ENCODE results near the gene CPEB4.

The CPEB4 gene

DNA sequence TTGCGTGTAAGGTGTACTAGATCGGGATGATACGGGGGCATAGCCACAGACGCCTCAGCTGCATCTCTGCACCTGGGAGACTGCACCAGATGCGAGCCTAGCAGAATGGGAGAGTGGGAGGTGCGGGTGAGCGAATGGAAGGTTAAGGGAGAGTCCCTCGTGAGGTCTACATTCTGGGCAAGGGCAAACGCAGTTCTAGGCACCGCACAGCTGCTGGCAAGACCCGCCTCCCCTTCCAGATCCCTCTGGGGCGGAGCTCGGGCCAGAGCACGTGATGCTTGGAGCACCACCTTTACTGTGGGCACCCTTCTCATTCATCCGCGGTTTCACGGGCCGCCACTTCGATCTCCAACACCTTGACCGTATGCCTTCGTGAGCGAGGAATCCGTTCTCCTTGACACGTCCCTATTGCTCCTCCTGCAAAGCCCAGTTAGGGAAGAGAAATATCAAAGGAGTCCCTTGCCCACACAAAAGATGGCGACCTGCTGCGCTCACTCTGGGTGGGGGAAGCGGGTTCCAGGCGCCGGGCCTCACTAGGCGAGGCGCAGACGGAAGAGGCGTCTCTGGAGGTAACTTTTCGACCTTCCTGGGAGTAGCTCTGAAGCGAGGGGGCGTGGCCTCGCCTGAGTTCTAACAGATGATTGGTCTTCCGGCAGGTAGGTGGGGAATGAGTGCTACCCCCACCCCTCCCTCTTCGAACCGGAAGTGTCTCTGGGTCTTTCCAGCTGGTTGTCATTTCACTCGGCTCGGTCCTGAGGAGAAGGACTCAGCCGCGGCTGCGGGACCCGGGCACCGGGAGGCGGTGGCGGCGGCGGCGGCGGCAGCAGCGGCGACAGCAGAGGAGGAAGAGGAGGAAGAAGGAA, at the start of gene CPEB4:
TSS of gene CPEB4 (plus strand) at position 740 of the 863 bp plus-strand sequence. CDS start 1,385 bp downstream, outside the sequence.
- DNase-seq = peak; percentile 99

DNA sequence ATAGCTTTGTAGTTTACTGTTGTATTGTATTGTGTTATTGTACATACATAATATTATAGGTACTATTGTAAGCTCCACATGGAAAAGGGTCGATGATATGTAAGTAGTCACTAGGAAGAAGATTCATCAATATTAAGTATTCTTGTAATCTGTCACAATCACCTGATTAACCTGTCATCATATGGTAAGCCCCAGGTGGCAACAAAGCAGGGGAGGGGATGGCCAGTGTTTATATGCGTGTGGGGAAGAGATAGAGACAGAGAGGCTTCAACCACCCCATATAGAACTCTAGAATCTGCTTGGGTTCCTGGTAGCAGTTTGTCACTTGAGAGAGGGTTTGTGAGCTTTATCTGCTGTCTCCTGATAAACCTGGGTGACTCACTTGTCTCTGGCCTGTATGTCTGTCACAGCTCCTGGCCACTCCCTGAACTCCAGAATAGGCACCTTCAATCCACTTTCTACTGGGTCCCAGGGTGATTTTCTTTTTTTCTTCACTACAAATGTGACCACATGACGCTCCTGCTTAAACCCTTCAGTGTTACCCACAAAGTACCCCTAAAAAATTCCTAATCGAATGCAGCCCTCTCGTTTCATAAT, 48.9 kb upstream of the CPEB4 start:
- DNase-seq = no peak

DNA sequence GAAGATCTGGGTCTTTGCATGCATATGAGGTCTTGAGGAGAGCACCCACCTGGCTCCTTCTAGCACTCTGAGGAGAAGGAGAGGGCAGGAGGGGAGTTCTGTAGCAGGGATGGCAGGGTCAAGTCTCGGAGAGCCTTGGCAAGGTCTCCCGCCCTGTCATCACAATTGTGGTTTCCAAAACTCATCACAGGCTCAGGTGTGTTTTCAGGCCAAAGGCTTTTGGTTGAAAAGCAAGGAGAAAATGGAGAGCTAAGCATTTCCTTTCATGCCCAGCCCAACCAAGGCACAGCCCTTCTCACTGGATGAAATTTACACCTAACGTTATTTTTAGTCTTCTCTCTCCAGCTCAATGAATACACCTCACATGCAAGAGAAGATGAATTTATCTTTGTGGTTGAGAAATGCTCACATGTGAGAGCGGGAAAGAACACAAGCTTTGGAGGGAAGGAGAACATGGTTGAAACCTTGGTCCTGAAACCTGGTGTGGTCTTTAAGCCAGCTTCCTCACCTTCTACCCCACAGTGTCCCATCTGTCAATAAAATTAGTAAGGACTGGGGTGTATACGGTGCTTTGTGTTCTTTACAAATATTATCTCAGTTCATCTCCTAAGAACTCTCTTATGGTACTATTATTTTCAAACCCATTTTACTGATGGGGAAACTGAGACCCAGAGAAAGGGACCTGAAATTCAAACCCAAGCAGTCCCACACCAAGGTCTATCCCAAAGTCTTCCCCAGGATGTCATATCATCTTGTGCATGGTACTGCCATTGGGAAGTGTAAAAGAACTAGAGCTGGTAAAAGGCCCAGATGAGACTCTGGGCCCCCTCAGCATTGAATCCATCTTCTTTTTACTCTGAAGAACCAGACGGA, 47.8 kb upstream of the CPEB4 start:
- no peak for DNase-seq

DNA sequence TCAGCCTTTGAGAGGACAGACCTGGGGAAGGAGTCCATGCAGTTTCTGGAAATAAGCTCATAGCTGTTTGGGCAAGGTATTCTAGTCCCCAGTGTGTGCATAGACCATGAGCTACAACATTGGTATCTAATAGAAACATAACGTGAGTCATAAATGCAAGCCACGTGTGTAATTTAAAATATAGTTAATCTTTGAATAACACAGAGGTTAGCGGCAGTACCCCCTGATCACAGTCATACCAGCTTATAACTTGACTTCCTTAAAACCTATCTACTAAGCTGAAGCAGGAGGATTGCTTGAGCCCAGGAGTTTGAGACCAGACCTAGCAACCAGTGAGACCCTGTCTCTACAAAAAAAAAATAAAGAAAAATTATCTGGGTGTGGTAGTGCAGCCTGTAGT, 46.4 kb upstream of the CPEB4 start:
- DNase-seq = no peak

DNA sequence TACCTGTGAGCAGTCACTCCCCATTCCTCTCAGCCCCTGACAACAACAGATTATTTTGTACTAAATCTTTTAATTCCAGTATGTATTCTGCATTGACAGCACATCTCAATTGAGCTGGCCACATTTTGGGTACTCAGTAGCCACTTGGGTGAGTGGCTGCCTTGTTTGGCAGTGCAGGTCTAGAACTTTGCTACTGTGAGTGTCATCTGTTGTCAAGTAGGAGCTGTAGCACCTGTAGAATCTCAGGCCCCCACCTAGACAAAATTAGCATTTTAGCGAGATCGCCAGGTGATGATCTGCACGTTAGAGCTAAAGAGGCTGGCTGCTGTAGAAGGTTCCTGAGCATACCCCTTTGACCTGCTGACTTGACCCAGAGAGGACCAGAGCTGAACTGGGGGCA, 44.4 kb upstream of the CPEB4 start:
- DNase-seq = no peak

DNA sequence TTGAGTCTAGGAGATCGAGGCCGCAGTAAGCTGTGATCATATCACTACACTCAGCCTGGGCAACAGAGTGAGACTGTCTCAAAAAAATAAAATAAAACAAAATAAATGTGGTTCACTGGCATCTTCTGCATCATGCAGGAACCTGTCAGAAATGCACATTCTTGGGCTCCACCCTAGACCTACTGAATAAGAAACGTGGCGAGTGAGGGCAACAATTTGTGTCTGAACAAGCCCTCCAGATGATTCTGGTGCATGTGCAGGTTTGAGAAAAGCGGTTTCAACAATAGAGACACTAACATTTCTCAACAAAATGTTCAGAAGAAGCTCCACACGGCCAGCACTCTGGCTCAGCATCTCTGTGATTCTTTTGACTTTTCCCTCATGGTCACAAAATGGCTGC, 42.8 kb upstream of the CPEB4 start:
- DNase-seq = no peak

DNA sequence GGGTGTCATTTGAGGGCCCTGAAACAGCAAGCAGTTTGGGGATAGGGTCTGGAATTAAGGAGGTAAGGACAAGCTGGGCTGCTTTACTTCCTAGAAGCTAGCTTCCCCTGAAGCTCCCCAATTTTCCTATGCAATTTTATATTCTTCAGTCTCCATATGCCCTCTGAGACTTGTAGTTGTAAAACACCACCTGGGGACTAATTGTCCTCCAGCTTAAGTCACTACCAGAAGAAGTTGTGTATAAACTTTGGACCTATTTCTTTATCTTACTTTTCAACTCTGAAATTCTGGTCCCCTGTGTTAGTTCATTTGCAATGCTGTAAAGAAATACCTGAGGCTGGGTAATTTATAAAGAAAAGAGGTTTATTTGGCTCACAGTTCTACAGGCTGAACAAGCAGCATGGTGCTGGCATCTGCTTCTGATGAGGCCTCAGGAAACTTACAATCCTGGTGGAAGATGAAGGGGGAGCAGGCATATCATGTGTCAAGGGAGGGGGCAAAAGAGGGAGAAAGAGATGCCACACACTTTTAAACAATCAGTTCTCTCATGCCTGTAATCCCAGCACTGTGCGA, 41.1 kb upstream of the CPEB4 start:
- no peak for DNase-seq

DNA sequence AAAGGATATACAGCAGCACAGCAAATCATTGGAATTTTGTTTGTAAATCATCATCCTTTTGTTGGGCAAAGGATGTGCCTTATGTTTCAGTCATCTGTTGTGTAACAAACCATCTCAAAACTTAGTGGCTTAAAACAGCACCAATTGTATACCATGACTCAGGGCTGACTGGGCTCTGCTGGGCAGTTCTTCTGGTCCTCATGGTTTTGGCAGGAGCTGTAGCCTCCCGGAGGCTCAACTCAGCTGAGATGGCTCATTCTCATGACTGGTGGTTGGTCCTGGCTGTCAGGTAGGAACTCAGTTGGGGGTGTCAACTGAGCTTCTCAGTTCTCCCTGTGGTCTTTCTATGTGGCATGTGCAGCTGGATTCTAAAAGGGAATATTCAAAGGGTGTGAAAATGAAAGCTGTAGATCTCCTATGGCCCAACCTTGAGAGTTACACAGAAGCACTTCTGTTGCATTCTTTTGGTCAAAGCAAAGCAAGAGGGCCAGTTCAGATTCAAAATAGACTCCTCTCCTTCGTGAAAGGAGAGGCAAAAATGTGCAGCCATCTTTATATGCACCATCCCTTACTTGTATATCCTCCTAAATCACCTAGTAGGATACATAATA, 39.1 kb upstream of the CPEB4 start:
- no peak for DNase-seq

DNA sequence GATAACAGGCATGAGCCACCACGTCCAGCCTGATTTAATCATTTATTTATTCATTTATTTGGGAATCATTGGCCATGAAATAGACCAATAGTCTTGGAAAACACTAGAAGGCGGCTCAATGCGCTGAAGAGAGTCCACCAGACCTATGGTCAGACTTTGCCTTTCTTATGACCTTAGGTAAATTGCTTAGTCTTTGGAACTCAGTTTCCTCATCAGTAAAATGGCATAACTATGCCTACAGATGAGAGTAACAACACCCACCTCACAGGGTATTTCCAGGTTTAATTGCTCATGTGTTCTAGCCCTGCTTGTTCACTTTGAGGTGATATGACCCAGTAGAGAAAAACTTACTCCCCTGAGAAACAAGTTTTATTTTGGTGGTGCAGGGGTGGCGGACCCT, 38.2 kb upstream of the CPEB4 start:
- DNase-seq = no peak

DNA sequence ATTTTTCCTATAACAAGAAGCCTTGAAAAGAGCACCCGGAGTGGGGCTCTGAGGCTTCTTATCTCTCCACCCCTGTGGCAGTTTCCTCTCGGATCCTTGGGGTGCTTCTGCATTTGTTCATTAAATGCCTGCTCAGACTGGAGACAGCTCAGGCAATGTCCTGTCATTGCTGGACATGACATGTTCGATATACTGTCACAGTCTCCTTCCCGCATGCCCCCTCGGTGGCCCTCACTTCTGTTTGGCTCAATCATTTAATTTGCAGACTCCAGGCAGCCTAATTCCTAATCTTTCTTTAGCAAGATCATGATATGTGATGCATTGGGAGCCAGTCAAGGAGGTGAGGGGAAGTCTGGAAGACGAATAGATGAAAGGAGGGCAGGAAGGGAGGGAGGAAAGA, 37.5 kb upstream of the CPEB4 start:
- DNase-seq = no peak

DNA sequence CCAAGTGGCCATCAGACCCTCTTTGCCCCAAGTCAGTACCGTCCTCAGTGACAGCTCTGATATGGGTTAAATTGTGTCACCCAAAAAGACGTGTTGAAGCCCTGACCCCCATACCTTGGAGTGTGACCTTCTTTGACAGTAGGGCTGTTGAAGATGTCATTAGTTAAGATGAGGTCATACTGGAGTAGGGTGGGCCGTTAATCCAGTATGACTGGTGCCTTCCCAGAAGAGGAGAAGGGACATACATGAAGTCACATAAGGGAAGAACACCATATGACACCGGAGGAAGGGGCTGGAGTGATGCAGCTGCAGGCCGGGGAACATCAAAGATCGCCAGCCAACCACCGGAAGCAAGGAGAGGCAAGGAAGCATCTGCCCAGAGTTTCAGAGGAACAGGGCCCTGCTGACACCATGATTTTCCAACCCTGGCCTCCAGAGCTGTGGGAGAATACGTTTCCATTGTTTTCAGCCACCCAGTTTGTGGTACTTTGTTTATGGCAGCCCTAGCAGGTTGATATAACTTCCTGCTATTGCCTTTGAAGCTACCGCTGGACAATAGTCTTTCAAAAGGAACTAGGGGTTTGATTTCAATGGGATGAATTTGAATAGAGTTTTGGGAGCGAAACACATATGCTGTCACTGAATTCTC, 36.4 kb upstream of the CPEB4 start:
- DNase-seq = peak; percentile 35

DNA sequence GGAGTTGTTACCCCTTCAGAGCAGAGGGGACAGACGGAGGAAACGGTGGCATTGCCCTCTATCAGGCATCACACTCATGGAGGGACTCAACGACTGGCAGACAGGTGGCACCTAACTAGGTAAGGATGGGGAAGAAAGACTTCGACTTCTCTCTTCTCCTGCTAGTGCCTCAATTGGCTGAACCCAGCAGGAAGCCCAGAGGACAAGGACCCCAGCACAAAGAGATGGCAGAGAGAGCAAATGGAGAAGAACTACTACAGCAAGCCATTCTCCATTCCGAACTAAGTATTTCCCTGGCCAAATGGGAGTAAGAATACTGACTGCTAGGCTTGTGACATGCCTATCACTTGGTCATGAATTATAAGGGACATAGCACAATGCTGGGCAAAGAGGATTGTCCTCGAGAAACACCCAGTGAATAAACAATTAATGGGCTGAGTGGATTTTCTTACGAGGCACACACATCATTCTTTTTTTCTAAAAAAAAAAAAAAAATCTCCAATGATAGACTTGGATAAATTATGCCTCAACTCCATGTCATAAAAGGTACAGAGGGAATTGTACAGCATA, 35.3 kb upstream of the CPEB4 start:
- no peak for DNase-seq

DNA sequence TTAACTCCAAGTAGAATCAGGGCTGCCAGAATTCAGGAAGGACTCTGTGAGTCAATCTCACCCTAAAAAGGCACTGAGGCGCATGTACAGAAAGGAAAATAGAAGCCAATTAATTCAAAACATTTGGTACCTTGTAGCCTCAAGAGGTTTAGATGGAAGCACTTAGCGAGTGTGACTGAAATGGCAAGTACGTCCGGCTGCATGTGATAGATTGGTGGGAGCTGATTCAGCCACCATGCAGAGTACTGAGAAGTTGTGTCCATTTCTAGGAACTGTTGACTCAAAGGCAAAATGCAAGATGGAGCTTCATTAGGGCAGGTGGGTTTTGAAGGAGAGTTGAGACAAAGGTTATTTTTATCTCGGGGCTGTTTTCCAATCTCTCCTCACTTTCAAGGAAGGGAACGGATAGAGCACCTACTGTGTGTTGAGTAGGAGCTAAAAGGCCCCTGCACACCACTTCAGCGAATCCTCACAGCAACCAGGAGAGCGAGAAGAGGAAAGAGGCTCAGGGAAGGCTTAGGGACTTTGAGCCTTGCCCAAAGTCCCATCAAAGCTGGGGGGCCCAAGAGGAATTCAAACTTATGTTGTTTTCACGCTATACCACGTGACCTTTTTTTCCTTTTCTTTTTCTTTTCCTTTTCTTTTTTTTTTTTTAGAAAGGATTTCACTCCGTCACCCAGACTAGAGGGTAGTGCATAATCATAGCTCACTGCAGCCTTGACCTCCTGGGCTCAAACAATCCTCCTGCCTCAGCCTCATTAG, 34.6 kb upstream of the CPEB4 start:
- DNase-seq = no peak

DNA sequence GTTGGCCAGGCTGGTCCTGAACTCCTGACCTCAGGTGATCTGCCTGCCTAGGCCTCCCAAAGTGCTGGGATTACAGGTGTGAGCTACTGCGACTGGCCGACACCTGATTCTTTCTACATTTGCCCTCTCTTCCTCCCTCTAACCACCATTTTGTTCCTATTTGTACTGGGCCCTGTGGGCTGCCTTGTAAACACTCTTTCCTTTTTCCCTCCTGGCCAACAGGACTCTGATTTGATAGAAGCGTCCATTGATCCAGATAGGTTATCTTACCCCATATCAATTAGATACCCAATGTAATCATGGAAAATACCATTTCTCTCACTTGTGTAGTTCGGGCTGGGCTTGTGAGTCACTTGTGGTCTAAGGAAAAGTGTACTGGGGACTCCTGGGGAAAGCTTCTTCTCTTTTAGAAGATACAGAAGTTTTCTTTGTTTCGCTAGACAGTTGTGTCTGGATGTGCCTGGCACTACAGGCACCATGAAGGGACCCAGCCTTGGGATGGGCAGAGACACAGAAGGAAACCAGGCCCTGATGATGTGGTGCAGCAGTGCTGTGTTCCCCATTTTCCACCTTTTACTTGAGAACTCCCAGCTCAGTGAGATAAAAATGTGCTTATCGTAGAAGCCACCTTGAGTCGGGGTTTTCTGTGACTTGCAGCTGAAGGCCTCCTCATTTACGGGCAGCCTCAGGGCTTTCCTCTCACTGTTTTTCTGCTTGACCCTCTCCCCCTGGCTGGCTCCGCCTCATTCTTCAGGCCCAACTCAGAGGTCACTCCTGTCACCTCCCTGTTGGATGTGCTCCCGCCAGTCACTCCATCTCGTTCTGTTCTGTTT, 32.8 kb upstream of the CPEB4 start:
- DNase-seq = no peak

DNA sequence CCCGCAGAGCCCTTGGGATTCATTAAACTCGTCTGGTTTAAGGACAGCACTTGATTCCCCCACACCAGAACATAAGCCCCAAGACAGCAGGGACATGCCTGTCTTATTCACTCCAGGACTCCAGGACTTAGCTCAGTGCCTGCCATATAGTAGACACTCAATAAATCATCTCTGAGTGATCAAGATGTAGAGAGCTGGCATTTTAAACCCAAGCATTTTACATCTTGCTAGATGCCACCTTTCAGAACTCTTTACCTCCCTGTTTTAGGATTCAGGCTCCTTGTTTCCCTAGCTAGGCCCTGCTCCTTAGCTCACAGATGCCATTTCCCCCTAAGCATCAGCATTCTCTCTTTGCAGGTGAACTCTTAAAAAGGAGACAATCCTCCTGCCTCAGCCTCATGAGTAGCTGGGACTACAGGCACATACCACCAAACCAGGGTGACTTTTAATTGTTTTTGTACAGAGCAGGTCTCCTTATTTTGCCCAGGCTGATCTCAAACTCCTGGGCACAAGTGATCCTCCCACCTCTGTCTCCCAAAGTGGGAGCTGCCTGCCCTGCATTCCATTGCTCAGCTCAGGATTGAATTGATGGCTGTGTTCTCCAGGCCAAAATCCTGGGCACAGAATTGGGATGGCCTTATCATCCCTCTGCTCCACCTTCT, 32.0 kb upstream of the CPEB4 start:
- DNase-seq = no peak

DNA sequence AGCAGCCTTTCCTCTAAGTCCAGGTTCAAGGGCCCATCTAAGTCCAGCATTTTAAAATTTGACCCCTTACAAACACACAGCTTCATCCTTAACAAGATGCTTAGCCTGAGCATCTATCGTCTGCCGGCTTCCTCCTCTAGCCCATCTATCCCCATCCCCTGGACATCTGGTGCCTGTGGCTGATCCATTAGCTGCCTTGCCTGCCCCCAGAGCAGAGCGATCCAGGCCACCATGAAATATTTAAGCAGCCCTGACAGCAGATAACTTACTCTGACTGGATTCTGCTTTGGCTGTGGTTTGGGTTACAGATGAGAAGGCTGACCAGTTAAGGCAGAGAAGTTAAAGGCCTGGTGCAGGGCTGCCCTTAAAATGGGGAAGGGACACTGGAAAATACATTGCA, 30.9 kb upstream of the CPEB4 start:
- no peak for DNase-seq

DNA sequence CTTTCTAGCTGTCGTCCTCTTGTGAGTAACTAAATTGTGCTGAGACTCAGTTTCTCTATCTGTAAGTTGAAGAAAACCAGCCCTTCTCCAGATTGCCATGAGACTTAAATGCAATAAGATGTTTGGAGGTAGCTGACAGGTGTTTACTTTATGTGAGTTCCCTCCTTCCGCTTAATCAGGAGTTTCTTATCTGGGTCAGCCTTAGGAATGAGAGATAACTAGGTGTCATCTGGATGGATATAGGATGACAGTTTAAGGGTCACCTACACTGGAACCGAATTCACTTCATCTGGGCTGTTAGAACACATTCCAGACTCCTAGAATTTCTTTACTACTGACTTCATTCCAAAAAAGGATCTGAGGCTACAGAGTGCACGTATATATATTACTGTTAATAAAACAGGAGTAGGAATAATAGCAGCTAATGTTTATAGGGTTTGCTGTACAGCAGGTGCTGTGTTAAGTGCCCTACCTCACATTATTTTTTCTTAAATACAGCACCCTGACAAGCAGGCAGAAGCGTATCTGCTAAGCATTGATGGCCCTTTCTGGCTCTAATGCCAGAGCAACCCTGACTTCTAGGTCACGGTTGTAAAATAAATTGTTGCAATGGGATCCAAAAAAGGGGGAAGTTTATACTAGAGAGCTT, 30.0 kb upstream of the CPEB4 start:
- no peak for DNase-seq

DNA sequence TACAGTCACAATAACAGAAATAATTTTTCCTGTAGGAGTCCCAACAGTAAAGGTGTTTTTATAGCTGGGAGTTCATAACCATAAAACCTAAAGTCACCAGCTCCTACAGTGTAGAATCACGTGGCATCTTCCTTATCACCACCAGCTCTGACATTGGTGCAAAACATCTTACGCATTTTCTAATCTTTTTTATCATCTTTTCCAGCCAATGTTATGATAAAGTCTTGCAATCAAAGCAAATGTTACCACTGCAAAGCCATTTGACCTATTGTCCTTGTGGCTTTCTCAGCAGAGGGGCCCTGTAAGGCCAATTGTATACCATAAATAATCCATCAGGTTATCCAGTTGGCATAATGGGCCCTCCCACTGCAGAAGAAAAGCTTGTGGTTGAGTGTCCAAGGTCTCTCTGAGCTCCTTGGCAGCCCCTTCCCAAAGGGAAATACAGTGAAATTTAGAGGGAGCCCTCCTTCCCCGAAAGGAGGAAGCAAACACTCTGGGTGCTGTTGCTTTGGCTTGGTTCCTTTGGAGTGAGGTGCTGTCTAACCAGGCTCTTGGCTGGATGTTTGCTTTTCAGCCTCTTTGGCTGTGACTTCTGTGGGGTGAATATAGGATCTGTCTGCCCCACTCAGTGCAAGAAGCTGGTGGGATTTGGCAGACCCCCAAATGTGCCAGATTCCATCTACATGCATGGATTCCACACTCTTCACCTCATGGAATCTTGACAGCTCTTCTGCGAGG, 29.3 kb upstream of the CPEB4 start:
- DNase-seq = no peak

All from left hindlimb (tissue), 1 donor.